HG03442 (cell line): ENCODE measurements around the gene SPTBN1.

Experiments used
- ATAC-seq: cut with Tn5 transposase; IDR thresholded peaks from one replicate; pipeline ENCODE4 v1.9.1; 2021; ENCODE audit warnings: mild to moderate bottlenecking, moderate library complexity; ENCODE audit not compliant: unreplicated experiment

SPTBN1 gene

GRCh38 chr2:54570925-54571694 lies 115.0 kb downstream of the SPTBN1 start:
- peak; percentile 53 for ATAC-seq

- ATAC-seq = no peak
Observed at GRCh38 chr2:54572262-54572635, 116.1 kb downstream of the SPTBN1 start.

- no peak for ATAC-seq
Observed at GRCh38 chr2:54572636-54573536, 116.8 kb downstream of the SPTBN1 start.

GRCh38 chr2:54573537-54573919 lies 117.4 kb downstream of the SPTBN1 start:
- no peak for ATAC-seq

GRCh38 chr2:54574107-54574859 lies 118.2 kb downstream of the SPTBN1 start:
- peak; percentile 48 for ATAC-seq

- ATAC-seq = no peak
Observed at GRCh38 chr2:54574860-54575247, 118.7 kb downstream of the SPTBN1 start.

- no peak for ATAC-seq
Observed at GRCh38 chr2:54575379-54575888, 119.3 kb downstream of the SPTBN1 start.

- no peak for ATAC-seq
Observed at GRCh38 chr2:54577035-54577434, 120.9 kb downstream of the SPTBN1 start.

- ATAC-seq = no peak
Observed at GRCh38 chr2:54577944-54578647, 122.0 kb downstream of the SPTBN1 start.

GRCh38 chr2:54578648-54579045 lies 122.5 kb downstream of the SPTBN1 start:
- ATAC-seq = no peak

- ATAC-seq = no peak
Observed at GRCh38 chr2:54579061-54579681, 123.0 kb downstream of the SPTBN1 start.

GRCh38 chr2:54579682-54580620 lies 123.8 kb downstream of the SPTBN1 start:
- ATAC-seq = peak; percentile 77

- peak; percentile 19 for ATAC-seq
Observed at GRCh38 chr2:54581326-54582039, 125.4 kb downstream of the SPTBN1 start.

- ATAC-seq = no peak
Observed at GRCh38 chr2:54582987-54583386, 126.9 kb downstream of the SPTBN1 start.

GRCh38 chr2:54584598-54584997 lies 128.5 kb downstream of the SPTBN1 start:
- ATAC-seq = no peak

- ATAC-seq = no peak
Observed at GRCh38 chr2:54585136-54585733, 129.1 kb downstream of the SPTBN1 start.

- ATAC-seq = no peak
Observed at GRCh38 chr2:54586062-54586461, 129.9 kb downstream of the SPTBN1 start.

GRCh38 chr2:54586494-54586893 lies 130.4 kb downstream of the SPTBN1 start:
- ATAC-seq = no peak
